Suprapubic skin (tissue), 4 donors: ENCODE measurements around the gene MCIDAS. TPM values are rescaled to one million over a fixed set of nuclear protein-coding genes. Genes with fewer than 3 reads are reported as not detected.

Experiments used
- DNase-seq, 2 donors: peaks; one replicate each; pipeline ENCODE4 v3.0.0-alpha.2; 2019; ENCODE audit warnings: low spot score in 2 of 2
- H3K27ac ChIP-seq: fragments of 200-600 bp; sonication (generic); one replicate; pipeline ENCODE4 v1.5.1; 2019
- H3K27me3 ChIP-seq: fragments of 200-600 bp; sonication (generic); one replicate; pipeline ENCODE4 v1.5.1; 2019
- H3K36me3 ChIP-seq: fragments of 200-600 bp; sonication (generic); one replicate; pipeline ENCODE4 v1.5.1; 2019
- H3K4me1 ChIP-seq: fragments of 200-600 bp; sonication (generic); one replicate; pipeline ENCODE4 v1.5.1; 2019
- H3K4me3 ChIP-seq: fragments of 200-600 bp; sonication (generic); one replicate; pipeline ENCODE4 v1.5.1; 2019; ENCODE audit warnings: mild to moderate bottlenecking
- H3K9me3 ChIP-seq: fragments of 200-600 bp; sonication (generic); one replicate; pipeline ENCODE4 v1.5.1; 2019
- CTCF ChIP-seq, 2 donors: fragments of 200-600 bp in 1 of 2; fragments of 450-650 bp in 1 of 2; sonication (generic) in 1 of 2; IDR thresholded peaks; one replicate each; pipeline ENCODE4 v1.5.1; 2016 to 2019; ENCODE audit warnings: antibody characterized with exemption in 2 of 2, mild to moderate bottlenecking in 1 of 2, moderate library complexity in 1 of 2
- EP300 ChIP-seq: sonication (generic); formaldehyde crosslinking; IDR thresholded peaks from one replicate; pipeline ENCODE4 v1.6.1; 2017; ENCODE audit warnings: antibody characterized with exemption
- POLR2A ChIP-seq, 2 donors: fragments of 450-650 bp; IDR thresholded peaks; one replicate each; pipeline ENCODE4 v1.6.1; 2017; ENCODE audit warnings: antibody characterized with exemption in 2 of 2, mild to moderate bottlenecking in 2 of 2, moderate library complexity in 2 of 2
- POLR2AphosphoS5 ChIP-seq, 3 donors: sonication (generic); formaldehyde crosslinking; IDR thresholded peaks; one replicate each; pipeline ENCODE4 v1.6.1; 2017; ENCODE audit warnings: antibody characterized with exemption in 3 of 3
- WGBS: methylation state at CpG from one replicate; pipeline ENCODE4 v1.1.5; 2018; 5-methylcytosine and 5-hydroxymethylcytosine counted together
- total RNA-seq, 4 donors: library from RNA; depleted of rRNA; stranded (reverse); fragments of >200 nt; gene quantifications; one replicate each; pipeline ENCODE4 v1.1.0, GENCODE V29; 2016

Gene MCIDAS
- total RNA-seq, 4 donors from 2014 or later = not detected

GRCh38 chr5:55172937-55173686, 54.0 kb downstream of the MCIDAS start, which contains the start of gene CDC20B:
Gene CDC20B, minus strand, starts transcription at chr5:55173177. Its CDS starts 177 bp downstream, at chr5:55173000.
- no peak within 1 kb of the TSS for H3K27ac ChIP-seq
- no peaks in the 10 kb centered on the region for H3K36me3 ChIP-seq
- 1% methylated on average over 40 of the region's 69 CpGs for WGBS
- H3K9me3 ChIP-seq = no peaks in the 10 kb centered on the region
- TF ChIP-seq CTCF (IDR thresholded peaks at IDR 0.05) (no peak), POLR2AphosphoS5 (IDR thresholded peaks at IDR 0.05) (no peak), POLR2A (IDR thresholded peaks at IDR 0.05) (no peak), EP300 (no peak)
- peak in 1 of 2 donors; percentile 68 for DNase-seq
- peaks cover 32% of the 10 kb centered on the region for H3K4me1 ChIP-seq
- peak within 1 kb of the TSS; percentile 56 for H3K4me3 ChIP-seq
- peaks cover 61% of the 10 kb centered on the region for H3K27me3 ChIP-seq

GRCh38 chr5:55172051-55172899, 54.8 kb downstream of the MCIDAS start:
- no peak for DNase-seq
- peaks cover 32% of the 10 kb centered on the region for H3K4me1 ChIP-seq
- H3K27me3 ChIP-seq = peaks cover 53% of the 10 kb centered on the region
- H3K36me3 ChIP-seq = no peaks in the 10 kb centered on the region
- no peaks in the 10 kb centered on the region for H3K9me3 ChIP-seq
- H3K27ac ChIP-seq = no peak overlapping the region
- H3K4me3 ChIP-seq = peak overlapping the region; percentile 56
- TF ChIP-seq POLR2AphosphoS5 (IDR thresholded peaks at IDR 0.05) (no peak), CTCF (IDR thresholded peaks at IDR 0.05) (peak; percentile 51 to 70)
- 3% methylated on average over 15 of the region's 15 CpGs for WGBS

GRCh38 chr5:55171471-55171870, 55.6 kb downstream of the MCIDAS start:
- no peaks in the 10 kb centered on the region for H3K36me3 ChIP-seq
- H3K9me3 ChIP-seq = no peaks in the 10 kb centered on the region
- H3K4me1 ChIP-seq = peaks cover 27% of the 10 kb centered on the region
- H3K27me3 ChIP-seq = peaks cover 45% of the 10 kb centered on the region
- TF ChIP-seq CTCF (IDR thresholded peaks at IDR 0.05) (no peak), POLR2A (IDR thresholded peaks at IDR 0.05) (no peak), POLR2AphosphoS5 (IDR thresholded peaks at IDR 0.05) (no peak), EP300 (no peak)
- no peak for DNase-seq
- no peak overlapping the region for H3K4me3 ChIP-seq
- H3K27ac ChIP-seq = no peak overlapping the region
- WGBS = 26% methylated on average over 2 of the region's 2 CpGs

Other genes starting within 250 kb of the MCIDAS start
- under 1 TPM in 2 of 4 donors, not detected in 2; 0.38 to 0.49 TPM for gene ESM1, start 241.7 kb downstream of the MCIDAS start, total RNA-seq
- 1 to 10 TPM in 1 of 4 donors, under 1 TPM in 2, not detected in 1; 0.31 to 2.1 (median 0.42) TPM for gene GZMK, start 203.1 kb downstream of the MCIDAS start, total RNA-seq
- not detected for gene GZMA, start 124.7 kb downstream of the MCIDAS start, total RNA-seq
- 1 to 10 TPM; 5.1 to 7.9 (median 5.8) TPM for gene GPX8, start 67.1 kb downstream of the MCIDAS start, total RNA-seq
- gene CDC20B, start 54.1 kb downstream of the MCIDAS start, total RNA-seq = not detected
- 1 to 10 TPM; 1.0 to 3.8 (median 2.4) TPM for gene CCNO, start 6.3 kb upstream of the MCIDAS start, total RNA-seq
- gene DHX29, start 80.4 kb upstream of the MCIDAS start, total RNA-seq = 10 to 100 TPM; 16.5 to 32.9 (median 25.9) TPM
- gene MTREX, start 80.7 kb upstream of the MCIDAS start, total RNA-seq = 100 to 1,000 TPM in 1 of 4 donors, 10 to 100 TPM in 3; 50.0 to 131 (median 70.8) TPM